ENCODE results near the gene HS1BP3. TPM values are rescaled to one million over a fixed set of nuclear protein-coding genes. Genes with fewer than 3 reads are reported as not detected.

HS1BP3 gene
- polyA plus RNA-seq, 10 donors = 6.5 to 10.1 (median 8.6) TPM

DNA sequence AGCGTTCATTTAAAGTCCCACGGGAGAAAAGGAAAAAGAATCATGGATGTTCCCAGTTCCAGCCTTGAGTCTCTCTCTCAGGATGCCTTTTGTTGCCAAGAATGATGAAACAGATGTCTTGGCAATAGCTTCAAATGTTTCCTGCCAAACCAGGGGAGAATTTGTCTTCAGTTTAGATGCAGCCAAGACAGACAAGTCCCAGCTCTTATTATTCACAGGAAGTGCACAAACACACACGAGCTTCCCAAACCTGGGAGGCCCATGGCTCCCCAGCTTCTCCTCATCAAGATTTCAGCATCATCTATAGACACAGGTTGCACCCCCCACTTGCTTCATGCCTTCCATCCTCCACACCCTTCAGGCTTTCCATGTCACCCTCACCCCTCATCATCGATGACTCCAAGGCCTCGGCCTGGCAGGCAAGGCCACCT is 45.9 kb downstream of the HS1BP3 start:
- DNase-seq = peak; percentile 80 to 92 (median 84)

- peak in 1 of 3 donors; percentile 58 for DNase-seq
Measured at GRCh38 chr2:20604401-20604911, 46.4 kb downstream of the HS1BP3 start.

DNA sequence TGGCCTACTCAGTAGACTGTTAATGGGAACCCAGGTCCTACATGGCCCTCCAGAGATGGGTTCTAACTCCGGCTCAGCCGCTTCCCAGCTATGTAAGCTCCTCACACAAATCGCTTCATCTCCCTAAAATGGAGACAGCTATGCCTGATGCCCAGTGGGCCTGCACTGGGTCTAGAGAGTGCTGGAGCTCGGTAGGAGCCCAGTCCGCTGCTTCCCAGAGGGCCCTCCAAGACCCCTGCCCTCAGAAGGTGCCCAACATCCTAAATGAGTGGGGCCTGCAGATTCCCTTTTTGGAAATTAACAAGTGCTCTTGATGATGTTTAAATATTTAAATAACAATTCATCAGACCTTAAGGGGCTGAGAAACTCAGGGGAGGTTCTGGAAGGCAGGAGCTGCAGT is 47.1 kb downstream of the HS1BP3 start:
- no peak for DNase-seq

- no peak for DNase-seq
Measured at GRCh38 chr2:20602803-20603202, 48.1 kb downstream of the HS1BP3 start.

DNA sequence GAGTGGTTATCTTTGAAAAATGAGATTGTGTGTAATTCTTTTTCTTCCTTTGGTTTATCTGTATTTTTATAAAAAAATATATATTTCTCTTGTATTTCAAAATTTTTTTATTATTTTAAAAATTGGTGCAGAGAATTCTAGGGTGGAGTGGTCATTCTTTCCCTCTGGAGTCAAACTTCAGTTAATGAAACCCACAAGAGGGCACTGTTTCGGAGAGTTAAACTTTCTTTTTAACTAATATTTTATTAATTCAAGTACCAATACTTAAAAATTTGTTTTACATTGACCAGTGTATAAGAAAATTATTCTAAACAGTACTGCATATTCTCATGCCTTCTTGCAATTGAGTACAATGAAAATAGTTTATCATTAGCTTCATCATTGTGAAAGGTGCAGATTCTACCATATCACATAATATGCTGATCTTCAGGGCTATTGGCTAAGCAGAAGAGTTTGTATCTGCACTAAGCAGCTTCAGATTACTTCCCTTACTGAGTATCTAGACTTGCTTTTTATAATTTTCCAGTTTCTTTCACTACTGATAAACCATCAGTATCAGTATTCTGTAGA is 50.1 kb downstream of the HS1BP3 start:
- DNase-seq = no peak

DNA sequence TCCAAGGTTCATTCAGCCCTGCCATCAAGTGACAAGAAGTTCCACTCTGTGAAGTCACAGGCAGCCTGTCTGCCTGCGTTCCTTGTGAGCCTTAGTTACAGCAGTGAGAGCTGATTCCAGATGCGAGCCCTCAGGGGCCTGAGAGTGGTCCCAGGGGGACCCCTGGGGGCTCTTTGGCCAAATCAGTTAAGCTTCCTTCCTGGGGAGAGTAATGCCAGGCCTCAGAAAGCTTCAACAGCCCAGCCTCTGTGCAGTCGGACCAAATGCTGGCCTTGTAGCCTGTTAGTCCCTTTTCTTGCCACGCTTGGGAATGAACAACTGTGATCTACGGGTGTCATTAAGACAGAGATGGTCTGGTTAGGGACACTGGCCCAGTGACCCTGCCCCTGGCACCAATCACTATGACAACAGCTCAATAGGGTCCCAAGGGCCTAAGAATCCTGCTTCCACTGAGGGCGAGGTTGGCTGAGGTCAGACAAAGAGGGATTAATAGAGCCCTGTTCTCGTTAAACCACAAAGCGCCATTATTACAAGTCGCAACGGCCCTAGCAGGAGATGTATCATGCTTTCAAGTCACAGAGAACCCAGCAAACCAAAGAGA is 50.9 kb downstream of the HS1BP3 start:
- DNase-seq = no peak

DNA sequence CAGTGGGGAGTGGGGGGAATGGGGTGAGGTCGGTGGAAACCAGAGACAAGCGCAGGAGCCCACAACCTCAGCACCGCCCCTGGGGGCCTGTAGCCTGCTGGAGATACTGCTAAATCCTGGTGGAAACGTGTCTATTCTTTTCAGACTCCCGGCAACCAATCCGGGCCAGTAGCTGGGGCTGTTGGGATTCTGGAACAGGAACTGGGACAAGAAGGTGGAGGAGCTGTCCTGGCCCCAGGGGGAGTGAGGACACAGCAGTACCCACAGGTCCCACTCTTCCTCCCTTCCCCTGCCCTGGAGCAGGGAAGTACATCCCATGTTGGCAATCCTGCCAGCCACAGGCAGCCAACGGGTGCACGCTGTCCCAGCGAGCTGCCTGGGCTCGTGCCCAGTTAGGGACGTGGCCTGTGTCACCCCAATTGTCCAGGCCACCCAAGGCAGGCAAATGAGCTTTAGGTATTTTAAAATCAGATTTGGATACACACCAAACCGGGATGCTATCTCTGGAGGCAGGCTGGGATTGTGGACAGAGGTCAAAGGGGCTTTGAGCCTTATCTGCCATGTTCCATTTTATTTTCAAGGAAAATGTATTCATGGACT is 51.8 kb downstream of the HS1BP3 start:
- DNase-seq = peak in 1 of 3 donors; percentile 13

DNA sequence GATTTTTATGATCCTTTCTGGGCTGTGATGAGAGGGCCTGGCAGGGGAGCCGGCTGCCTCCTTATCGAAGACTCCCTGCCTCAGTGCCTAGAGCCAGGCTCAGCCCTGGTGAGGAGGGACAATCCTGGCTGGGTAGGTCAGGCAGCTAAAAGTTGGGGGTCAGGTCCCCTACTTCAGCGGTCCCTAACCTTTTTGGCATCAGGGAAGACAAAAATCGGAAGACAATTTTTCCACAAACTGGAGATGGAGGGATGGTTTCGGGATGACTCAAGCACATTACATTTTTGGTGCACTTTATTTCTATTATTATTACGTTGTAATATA is 53.1 kb downstream of the HS1BP3 start:
- peak in 1 of 3 donors; percentile 16 for DNase-seq

GRCh38 chr2:20596973-20597859 is 53.7 kb downstream of the HS1BP3 start:
- DNase-seq = peak in 1 of 3 donors; percentile 74

DNA sequence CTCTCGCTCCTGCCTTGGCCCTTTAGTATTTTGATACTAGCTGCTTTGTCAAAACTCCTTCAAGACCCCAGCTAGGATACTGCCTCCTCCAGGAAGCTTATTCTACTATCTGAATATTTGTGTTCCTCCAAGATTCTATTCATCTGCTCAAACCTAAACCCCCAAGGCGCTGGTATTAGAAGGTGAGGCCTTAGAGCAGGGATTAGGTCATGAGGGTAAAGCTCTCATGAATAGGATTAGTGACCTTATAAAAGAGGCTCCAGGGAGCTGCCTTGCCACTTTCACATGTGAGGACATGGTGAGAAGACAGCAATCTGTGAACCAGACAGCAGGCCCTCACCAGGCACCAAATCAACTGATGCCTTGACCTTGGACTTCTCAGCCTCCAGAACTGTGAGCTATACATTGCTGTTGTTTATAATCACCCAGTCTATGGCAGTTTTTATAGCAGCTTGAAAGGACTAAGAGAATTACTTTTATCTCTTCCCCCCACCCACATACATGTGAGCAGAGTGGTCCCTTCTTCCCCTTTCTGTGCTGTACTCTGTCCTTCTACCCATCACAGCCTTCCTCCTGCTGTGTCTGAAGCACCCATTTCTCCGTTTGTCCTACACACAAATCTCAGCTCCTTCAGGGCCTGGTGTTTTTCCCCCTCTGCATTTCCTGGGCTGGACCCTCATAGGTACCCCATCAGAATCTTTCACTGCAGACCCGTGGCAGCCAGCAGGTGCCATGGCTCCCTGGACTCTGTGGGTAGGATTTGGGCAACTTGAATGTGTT is 54.5 kb downstream of the HS1BP3 start:
- no peak for DNase-seq

DNA sequence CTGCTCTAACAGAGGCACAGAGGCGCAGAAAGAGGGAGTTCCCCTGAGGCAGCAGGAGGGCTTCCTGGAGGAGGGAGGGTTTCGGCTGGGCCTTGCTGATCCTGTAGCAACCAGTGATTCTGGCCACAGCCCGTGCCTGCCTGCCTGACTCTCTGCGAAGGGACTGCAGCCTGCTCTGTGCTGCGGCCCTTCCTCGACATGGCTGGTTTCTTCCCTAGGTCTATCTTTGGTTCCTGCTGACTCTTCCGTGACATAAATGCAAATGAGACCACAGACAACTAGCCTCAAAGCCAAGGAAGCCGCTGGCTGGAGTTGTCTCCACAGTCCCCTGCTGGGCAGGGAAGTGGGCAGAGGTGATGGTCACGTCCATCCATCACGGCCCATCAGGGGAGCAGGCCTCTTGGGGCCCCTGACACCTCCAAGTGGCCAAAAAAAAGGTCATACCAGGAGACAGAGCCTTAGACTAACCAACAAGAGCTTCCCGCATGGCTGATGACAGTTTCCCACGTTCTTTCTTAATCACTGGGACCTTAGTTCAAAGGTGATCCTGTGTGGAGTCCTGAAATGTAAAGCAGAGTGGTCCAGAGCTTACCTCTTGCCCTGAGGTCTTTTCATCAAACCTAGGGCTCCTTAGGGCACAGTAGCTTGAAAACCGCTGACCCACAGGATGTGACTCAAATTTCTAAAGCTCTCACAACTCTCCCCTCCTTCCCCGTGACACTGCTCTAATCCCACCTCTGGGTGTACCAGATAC is 55.3 kb downstream of the HS1BP3 start:
- DNase-seq = peak in 1 of 3 donors; percentile 51

DNA sequence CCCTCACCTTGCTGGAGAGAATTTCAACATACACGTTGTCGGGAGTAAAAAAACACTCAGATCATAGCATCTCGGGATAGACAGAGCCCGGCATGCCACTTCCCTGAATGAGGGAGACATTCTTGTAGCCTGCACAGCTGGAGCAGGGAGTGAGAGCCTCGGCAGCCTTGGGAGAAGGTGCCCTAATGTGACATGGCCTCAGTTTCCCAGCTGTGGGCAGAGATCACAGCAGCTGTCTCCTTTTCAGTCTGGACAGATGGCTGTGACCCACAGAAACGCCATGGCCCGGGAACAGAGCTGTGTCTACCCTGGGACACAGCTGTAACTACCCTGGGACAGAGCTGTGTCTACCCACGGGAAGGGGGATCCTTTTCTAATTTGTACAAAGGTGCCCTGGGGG is 55.9 kb downstream of the HS1BP3 start:
- no peak for DNase-seq

- DNase-seq = no peak
Measured at GRCh38 chr2:20594048-20594750, 56.7 kb downstream of the HS1BP3 start.

DNA sequence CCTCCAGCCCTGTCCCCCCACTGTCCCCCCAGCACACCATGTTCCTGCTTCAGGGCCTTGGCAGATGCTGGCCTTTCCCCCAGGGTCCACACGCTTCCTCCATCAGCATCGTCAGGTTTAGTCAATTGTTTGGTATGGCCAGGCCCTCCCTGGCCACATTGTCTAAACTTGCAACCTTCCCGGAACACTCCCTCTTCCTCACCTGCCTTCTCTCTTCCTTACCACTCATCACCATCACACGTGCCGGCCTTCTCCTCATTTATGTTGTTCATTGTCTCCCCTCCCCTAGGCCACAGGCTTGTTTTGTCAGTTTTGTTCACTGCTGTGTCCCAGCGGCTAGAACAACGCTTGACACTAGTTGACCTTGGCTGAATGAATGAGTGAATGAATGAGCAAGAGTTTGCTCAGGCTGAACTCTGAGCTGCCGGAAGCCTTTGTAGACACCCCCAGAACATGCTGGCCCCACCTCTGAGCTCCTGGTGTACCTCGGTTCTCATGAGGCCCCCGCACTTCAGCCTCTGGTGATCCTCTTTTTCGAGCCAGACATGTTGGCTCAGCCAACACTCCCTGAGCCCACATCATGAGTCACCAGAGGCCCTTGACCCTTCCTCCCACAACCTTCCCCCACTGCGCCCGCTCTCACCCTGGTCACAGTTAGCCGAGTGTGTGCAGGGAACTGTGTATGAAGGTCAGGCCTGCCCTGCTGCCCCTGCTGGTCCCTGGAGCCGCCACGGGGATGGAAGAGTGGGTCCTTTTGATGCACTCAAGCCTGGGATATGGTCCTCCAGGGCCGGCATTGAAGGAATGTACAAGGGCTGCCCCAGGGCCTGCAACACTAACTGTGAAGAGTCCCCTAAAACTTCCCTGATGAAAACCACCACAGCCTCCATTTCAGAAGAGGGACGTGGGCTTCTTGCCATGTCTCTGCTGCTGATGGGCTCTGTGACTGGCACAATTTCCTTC is 57.5 kb downstream of the HS1BP3 start:
- DNase-seq = peak in 1 of 3 donors; percentile 27

DNA sequence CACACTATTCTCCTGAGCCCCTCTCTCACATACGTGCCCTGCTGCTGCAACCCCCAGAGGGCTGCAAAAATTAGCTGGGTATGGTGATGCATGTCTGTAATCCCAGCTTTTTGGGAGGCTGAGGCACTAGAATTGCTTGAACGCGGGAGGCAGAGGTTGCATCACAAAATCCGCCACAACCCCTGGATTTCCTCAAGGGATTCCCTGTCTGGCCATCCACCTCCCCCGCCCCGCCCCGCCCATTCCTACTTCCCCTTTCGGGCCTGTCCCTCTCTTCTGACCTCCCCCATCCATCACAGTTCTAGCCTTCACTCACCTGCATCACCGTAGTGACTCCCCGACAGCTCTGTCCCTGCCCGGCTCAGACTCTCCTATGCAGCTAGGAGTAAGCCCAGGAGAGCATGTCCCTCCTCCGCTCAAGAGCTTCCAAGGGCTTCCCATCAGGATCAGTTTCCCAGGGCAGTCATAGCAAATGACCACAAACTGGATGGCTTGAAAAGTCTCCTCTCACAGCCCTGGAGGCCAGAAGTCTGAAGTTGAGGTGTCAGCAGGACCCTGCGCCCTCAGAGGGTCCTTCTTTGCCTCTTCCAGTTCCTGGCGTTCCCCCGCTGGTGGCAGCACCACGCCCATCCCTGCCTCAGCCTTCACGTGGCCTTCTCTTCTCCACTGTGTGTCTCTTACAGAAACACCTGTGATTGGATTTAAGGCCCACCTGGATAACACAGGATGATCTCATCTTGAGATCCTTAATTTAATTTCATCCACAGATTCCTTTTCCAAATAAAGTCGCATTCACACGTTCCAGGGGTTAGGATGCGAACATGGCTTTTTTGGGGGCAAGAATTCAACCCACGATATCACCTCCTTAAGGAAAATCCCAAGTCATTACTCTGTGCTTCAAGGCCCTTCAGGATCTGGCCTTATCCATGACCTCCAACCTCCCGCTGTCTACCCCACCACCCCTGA is 58.5 kb downstream of the HS1BP3 start:
- DNase-seq = no peak

GRCh38 chr2:20590704-20591515 is 60.0 kb downstream of the HS1BP3 start:
- DNase-seq = peak in 1 of 3 donors; percentile 55
